ENCODE data around the gene HSPA12B.

DNA sequence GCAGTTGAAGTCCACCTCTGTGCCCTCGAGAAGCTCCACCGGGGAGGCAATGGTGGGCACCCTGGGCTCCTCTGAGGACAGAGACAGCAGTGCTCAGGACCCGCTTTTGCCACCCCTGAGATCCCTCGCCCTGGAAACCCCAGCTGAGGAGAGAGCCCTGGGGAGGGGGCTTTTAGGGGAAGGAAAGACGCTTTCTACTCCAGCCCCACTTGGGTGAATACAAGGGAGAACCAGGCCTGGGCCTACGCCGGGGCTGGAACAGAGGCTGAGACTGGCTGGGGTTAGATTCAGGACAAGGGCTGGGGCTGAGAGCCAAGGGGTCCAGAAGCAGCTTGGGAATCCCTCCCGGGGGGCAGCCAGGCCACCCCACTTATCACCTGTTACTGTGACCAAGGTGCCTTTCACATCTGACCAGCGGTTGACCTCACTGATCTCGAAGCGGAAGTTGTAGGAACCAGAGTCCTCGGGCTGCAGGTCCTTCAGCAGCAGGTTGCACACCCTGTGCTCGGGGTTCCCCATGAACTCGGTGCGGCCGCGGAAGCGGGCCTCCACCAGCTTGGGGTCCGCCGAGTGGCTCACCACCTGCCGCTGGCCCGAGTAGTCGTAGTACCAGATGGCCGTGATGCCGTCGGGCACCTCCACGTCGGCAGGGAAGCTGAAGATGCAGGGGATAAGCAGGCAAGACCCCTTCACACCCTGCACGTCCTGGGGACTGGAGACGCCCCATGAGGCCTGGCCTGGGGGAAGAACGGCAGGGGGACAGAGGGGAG lies 26.3 kb upstream of the HSPA12B start:
- no peak for TF ChIP-seq CTCF (conservative IDR thresholded peaks at IDR 0.05)
- TF ChIP-seq ZFX (IDR thresholded peaks at IDR 0.05): no peak
